OCI-LY1 (cell line): ENCODE results near the gene SUN1.

ENCODE experiments used
- H2AFZ ChIP-seq: fragments of 200-600 bp; sonication (generic), shearing (Covaris generic); 2 replicates; pipeline ENCODE4 v1.6.0; 2014; ENCODE audit warnings: antibody characterized with exemption, mild to moderate bottlenecking, low read length
- H3F3A ChIP-seq: fragments of 200-600 bp; sonication (generic), shearing (Covaris generic); 2 replicates; pipeline ENCODE4 v1.6.0; 2014; ENCODE audit warnings: mild to moderate bottlenecking, antibody characterized with exemption, low read length, moderate library complexity; ENCODE audit not compliant: insufficient read depth
- H3K27ac ChIP-seq: fragments of 200-600 bp; sonication (generic); 2 replicates; pipeline ENCODE4 v1.5.1; 2014; ENCODE audit warnings: low read length, mixed run types, mild to moderate bottlenecking, low read depth; ENCODE audit not compliant: poor library complexity, severe bottlenecking
- H3K27me3 ChIP-seq: fragments of 200-600 bp; sonication (generic); 2 replicates; pipeline ENCODE4 v1.6.0; 2014; ENCODE audit warnings: antibody characterized with exemption, mild to moderate bottlenecking, low read length, moderate library complexity; ENCODE audit not compliant: insufficient read depth
- H3K36me3 ChIP-seq: fragments of 200-600 bp; sonication (generic); 2 replicates; pipeline ENCODE4 v1.6.1; 2014; ENCODE audit warnings: mild to moderate bottlenecking, antibody characterized with exemption, low read length, moderate library complexity, mixed read lengths; ENCODE audit not compliant: insufficient read depth
- H3K4me1 ChIP-seq: fragments of 200-600 bp; sonication (generic); 2 replicates; pipeline ENCODE4 v1.5.1; 2014; ENCODE audit warnings: mild to moderate bottlenecking, low read length, moderate library complexity; ENCODE audit not compliant: insufficient read depth, severe bottlenecking
- H3K4me2 ChIP-seq: fragments of 200-600 bp; sonication (generic), shearing (Covaris generic); 2 replicates; pipeline ENCODE4 v1.6.1; 2014; ENCODE audit warnings: low read length
- H3K4me3 ChIP-seq: fragments of 200-600 bp; sonication (generic); 2 replicates; pipeline ENCODE4 v1.5.1; 2014; ENCODE audit warnings: low read length, low read depth, mild to moderate bottlenecking, mixed read lengths; ENCODE audit not compliant: poor library complexity, severe bottlenecking
- H3K79me2 ChIP-seq: fragments of 200-600 bp; shearing (Covaris generic); 2 replicates; pipeline ENCODE4 v1.6.1; 2016; ENCODE audit warnings: mixed run types, low read length, mixed read lengths; ENCODE audit not compliant: insufficient read depth
- H3K9ac ChIP-seq: fragments of 200-600 bp; sonication (generic), shearing (Covaris generic); 2 replicates; pipeline ENCODE4 v1.6.1; 2014; ENCODE audit warnings: mild to moderate bottlenecking, low read length, mixed read lengths
- H3K9me2 ChIP-seq: fragments of 200-600 bp; sonication (generic), shearing (Covaris generic); 2 replicates; pipeline ENCODE4 v1.6.1; 2014; ENCODE audit warnings: low read depth, mild to moderate bottlenecking, low read length, mixed read lengths
- H3K9me3 ChIP-seq: fragments of 200-600 bp; shearing (Covaris generic); 2 replicates; pipeline ENCODE4 v1.6.1; 2014; ENCODE audit warnings: low read length, mixed read lengths
- H4K20me1 ChIP-seq: fragments of 200-600 bp; sonication (generic), shearing (Covaris generic); 2 replicates; pipeline ENCODE4 v1.6.0; 2016; ENCODE audit warnings: mild to moderate bottlenecking, low read length; ENCODE audit not compliant: insufficient read depth
- EZH2 ChIP-seq: fragments of 200-600 bp; sonication (generic), shearing (Covaris generic); IDR thresholded peaks from 2 replicates; pipeline ENCODE4 v1.8.0; 2017; ENCODE audit warnings: borderline replicate concordance, mixed run types, mild to moderate bottlenecking, antibody characterized with exemption, low read length, moderate library complexity, mixed read lengths
- TF ChIP-seq, protein P1 (sequence below): fragments of 200-600 bp; sonication (generic), shearing (Covaris generic); IDR thresholded peaks from 2 replicates; pipeline ENCODE4 v1.5.1; 2017; ENCODE audit warnings: mild to moderate bottlenecking, antibody characterized with exemption, low read length, moderate library complexity, mixed read lengths

The SUN1 gene

DNA sequence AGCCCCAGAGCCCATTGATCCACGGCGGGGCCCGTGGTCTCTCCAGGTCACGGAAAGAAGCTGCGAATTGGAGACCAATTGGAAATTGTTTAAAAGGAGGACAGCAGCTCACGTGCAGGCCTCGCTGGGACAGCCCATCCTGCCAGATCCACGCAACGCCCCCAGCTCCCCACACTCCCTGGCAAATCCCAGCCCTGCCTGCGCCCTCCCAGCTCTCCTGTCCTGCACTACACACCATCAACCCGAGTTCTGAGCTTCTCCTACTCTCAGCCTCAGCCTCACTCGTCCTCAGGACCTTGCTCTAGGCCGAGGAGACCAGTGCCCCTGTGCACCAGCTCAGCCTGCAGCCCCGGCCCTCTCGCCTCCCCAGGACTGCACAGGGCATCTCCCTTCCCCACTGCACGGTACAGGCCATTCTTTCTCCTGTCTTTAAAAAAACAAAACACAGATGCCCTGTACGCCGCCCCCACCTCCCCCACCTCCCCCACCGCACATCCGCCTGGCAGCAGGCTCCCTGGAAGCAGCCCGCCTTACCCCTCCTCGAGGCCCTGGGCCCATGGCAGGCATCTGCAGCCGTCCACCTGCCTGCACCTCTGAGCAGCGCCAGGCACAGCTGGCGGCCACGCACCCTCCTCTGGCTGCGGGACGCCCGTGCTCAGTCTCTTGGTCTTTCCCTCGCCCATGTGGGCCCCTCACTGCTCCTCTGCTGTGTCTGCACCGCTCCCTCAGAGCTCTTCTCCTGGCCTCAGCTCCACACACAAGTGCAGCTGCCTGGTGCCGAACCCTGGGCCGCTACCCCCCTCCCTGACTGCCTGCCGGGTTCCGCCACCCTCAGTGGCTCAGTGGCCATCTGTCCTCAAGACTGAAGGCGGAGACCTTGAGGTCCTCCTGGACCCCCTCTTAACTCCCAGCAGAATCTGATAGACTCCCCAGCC lies 48.5 kb upstream of the SUN1 start:
- H3K9ac ChIP-seq: no peak overlapping the region
- H3K79me2 ChIP-seq: no peaks in the 10 kb centered on the region
- no peaks in the 10 kb centered on the region for H3K27me3 ChIP-seq
- no peak overlapping the region for H2AFZ ChIP-seq
- H3K4me3 ChIP-seq: no peak overlapping the region
- H3K36me3 ChIP-seq: peaks cover 76% of the 10 kb centered on the region
- no peaks in the 10 kb centered on the region for H3K9me3 ChIP-seq
- no peaks in the 10 kb centered on the region for H3F3A ChIP-seq
- no peak for TF ChIP-seq EZH2
- no peaks in the 10 kb centered on the region for H3K4me1 ChIP-seq
- H3K9me2 ChIP-seq: no peaks in the 10 kb centered on the region
- H4K20me1 ChIP-seq: no peaks in the 10 kb centered on the region
- no peak overlapping the region for H3K27ac ChIP-seq
- no peak overlapping the region for H3K4me2 ChIP-seq

DNA sequence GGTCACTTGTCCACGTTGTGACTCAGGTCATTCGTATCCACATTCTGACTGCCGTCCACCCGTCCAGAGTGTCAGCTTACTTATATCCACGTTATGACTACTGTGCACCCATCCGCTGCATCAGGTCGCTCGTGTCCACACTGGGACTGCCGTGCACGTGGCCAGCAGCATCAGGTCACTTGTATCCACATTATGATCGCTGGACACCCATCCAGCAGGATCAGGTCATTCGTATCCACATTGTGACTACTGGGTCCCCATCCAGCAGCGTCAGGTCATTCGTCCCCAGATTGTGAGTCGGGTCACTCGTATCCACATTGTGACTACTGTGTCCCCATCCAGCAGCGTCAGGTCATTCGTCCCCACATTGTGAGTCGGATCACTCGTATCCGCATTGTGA lies 47.3 kb upstream of the SUN1 start:
- Histone ChIP-seq H3K27ac (no peak overlapping the region), H4K20me1 (no peaks in the 10 kb centered on the region), H3F3A (no peaks in the 10 kb centered on the region), H3K4me1 (no peaks in the 10 kb centered on the region), H3K9me2 (no peaks in the 10 kb centered on the region), H3K9ac (no peak overlapping the region), H3K36me3 (peaks cover 72% of the 10 kb centered on the region), H3K79me2 (no peaks in the 10 kb centered on the region), H3K27me3 (no peaks in the 10 kb centered on the region), H3K9me3 (no peaks in the 10 kb centered on the region), H2AFZ (no peak overlapping the region), H3K4me3 (no peak overlapping the region), H3K4me2 (no peak overlapping the region)
- TF ChIP-seq EZH2: no peak
- TF ChIP-seq, protein P1, sequence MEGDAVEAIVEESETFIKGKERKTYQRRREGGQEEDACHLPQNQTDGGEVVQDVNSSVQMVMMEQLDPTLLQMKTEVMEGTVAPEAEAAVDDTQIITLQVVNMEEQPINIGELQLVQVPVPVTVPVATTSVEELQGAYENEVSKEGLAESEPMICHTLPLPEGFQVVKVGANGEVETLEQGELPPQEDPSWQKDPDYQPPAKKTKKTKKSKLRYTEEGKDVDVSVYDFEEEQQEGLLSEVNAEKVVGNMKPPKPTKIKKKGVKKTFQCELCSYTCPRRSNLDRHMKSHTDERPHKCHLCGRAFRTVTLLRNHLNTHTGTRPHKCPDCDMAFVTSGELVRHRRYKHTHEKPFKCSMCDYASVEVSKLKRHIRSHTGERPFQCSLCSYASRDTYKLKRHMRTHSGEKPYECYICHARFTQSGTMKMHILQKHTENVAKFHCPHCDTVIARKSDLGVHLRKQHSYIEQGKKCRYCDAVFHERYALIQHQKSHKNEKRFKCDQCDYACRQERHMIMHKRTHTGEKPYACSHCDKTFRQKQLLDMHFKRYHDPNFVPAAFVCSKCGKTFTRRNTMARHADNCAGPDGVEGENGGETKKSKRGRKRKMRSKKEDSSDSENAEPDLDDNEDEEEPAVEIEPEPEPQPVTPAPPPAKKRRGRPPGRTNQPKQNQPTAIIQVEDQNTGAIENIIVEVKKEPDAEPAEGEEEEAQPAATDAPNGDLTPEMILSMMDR: no peak

DNA sequence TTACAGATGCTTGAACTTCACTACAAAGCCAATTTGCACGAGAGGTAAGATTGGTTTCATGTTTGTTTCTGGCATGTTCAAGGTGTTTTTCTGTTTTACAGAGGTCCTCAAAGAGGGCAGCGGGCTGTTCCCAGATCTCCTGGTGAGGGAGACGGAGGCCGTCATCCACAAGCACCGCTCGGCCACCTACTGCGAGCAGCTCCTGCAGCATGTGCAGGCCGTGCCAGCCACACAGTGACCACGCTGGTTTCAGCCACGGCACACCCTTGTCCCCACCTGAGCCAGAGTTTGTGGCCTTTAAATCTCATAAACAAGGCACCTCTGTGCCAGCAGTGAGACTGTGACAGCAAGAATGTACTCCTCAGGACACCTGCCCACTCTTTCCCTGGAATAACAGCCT lies 46.9 kb upstream of the SUN1 start:
- no peaks in the 10 kb centered on the region for H3F3A ChIP-seq
- H3K4me2 ChIP-seq: no peak overlapping the region
- H3K4me1 ChIP-seq: no peaks in the 10 kb centered on the region
- H4K20me1 ChIP-seq: no peaks in the 10 kb centered on the region
- no peak for TF ChIP-seq EZH2
- TF ChIP-seq, protein P1: no peak
- H3K27me3 ChIP-seq: no peaks in the 10 kb centered on the region
- no peak overlapping the region for H3K9ac ChIP-seq
- no peak overlapping the region for H2AFZ ChIP-seq
- H3K27ac ChIP-seq: no peak overlapping the region
- H3K9me3 ChIP-seq: no peaks in the 10 kb centered on the region
- no peaks in the 10 kb centered on the region for H3K79me2 ChIP-seq
- no peaks in the 10 kb centered on the region for H3K9me2 ChIP-seq
- no peak overlapping the region for H3K4me3 ChIP-seq
- H3K36me3 ChIP-seq: peaks cover 69% of the 10 kb centered on the region
